HG03575 (cell line): Measurements from ENCODE around the gene PEBP1.

ENCODE experiments used
- ATAC-seq: cut with Tn5 transposase; IDR thresholded peaks from one replicate; pipeline ENCODE4 v1.9.1; 2021; ENCODE audit not compliant: unreplicated experiment, insufficient number of reproducible peaks, low FRiP score; ENCODE audit errors: extremely low read depth

The PEBP1 gene

DNA sequence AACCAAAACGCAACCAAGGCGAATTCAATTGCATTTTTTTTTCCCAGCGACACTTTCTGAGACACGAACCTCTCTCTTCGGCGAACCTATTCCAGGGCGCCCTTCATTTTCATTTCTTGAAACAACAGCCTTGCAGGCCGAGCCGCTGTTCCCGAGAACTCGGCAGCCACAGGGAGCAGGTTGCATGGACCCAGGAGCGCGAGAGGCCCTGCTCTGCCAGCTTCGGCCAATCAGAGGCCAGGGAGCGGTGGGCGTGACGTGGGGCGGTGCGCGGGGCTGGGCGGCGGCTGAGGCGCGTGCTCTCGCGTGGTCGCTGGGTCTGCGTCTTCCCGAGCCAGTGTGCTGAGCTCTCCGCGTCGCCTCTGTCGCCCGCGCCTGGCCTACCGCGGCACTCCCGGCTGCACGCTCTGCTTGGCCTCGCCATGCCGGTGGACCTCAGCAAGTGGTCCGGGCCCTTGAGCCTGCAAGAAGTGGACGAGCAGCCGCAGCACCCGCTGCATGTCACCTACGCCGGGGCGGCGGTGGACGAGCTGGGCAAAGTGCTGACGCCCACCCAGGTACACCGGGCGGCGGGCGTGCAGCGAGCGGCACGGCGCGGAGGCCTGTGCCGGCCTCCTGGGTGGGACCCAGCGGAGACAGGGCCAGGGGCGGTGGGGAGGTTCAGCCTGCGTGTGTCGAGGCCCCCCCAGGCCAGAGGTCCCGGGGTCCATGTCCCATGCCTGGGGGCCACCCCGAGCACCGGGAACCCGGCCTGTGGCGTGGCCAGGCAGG is at the start of gene PEBP1:
PEBP1 (plus strand) TSS at position 337 of the 771 bp plus-strand sequence; CDS start at position 423, 86 bp downstream.
- no peak for ATAC-seq

DNA sequence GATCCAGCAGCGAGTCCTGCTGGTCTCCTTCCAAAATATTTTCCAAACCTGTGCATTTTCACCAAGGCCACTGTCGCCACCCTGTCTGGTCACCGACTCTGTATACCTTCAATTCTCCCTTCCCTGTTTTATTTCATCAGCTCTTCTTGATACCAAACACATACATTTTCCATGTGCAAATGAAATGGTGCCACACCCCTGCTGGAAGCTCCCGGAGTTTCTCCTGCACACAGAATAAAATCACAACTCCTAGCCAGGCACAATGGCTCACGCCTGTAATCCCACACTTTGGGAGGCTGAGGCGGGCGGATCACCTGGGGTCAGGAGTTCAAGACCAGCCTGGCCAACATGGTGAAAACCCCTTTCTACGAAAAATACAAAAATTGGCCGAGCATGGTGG is 46.1 kb upstream of the PEBP1 start:
- ATAC-seq: no peak

DNA sequence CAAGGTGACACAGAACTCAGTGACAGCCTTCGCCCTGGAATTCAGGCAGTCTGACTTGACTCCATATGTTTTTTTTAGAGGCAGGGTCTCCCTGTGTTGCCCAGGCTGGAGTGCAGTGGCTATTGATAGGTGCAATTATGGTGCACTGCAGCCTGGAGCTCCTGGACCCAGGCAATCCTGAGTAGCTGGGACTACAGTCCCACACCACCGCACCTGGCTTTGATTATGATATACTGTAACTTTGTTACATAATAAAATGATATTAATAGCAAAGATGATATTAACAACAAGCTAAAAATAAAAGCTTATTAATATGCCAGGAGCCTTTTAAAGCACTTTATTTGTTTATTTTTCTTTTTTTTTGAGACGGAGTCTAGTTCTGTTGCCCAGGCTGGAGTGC is 41.9 kb upstream of the PEBP1 start:
- no peak for ATAC-seq

DNA sequence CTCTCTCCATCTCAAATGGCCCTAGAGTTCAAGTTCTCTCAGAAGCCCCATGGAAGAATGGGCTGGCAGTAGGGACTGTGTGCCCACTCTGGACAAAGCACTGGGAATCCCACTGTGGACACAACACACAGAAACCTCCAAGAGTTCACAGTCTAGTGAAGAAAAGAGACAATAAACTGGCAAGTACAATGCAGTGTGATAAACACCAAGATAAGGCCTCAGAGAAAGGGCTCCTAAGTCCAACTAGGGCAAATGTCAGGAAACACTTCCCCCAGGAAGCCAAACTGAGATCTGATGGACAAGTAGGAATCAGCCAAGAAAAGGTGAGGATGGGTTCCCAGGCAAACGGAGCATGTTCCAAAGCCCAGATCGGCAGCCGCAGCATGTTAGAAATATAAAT is 37.5 kb upstream of the PEBP1 start:
- no peak for ATAC-seq

DNA sequence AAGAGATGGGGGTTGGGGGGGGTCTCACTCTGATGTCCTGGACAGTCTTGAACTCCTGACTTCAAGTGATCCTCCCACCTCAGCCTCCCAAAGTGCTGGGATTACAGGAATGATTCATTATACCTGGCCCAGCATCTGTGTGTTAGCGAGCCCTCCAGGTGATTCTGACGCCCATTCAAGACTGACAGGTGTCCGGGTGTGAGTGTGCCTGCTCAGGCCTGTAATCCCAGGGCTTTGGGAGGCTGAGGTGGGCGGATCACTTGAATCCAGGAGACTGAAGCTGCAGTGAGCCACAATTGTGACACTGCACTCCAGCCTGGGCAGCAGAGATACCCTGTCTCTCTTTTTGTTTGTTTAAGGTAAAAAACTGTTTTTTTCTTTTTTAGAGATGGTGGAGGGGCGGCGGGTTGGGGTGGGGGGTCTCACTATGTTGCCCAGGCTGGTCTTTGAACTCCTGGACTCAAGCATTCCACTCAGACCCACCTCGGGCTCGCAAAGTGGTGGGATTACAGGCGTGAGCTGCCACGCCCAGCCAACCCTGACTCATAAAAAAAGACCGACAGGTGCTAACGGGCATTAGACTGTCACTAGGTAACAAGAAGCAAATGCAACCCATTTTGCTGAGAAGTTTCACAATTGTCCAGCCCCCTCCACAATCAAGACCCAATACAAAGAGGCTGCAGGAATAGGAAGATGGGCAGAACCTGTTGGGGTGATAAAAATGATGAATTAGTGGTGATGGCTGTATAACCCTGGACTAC is 36.8 kb upstream of the PEBP1 start:
- no peak for ATAC-seq

DNA sequence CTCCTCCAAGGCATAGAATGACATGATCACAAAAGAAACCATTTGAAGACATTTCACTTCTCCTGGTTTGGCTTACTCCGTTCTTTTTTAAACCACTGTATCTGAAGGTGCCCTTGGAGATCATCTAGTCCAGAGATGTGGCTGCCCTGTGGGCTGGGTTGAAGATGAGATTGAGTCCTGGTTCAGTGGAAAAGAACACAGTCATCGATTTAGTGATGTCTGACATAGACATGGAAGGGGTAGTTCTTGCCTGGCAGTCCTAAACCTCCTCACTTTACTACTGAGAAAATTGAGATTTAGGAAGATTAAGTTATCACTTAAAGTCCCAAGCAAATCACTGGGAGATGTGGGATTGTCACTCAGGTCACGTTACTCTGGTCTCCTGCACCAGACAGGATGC is 34.9 kb upstream of the PEBP1 start:
- no peak for ATAC-seq

DNA sequence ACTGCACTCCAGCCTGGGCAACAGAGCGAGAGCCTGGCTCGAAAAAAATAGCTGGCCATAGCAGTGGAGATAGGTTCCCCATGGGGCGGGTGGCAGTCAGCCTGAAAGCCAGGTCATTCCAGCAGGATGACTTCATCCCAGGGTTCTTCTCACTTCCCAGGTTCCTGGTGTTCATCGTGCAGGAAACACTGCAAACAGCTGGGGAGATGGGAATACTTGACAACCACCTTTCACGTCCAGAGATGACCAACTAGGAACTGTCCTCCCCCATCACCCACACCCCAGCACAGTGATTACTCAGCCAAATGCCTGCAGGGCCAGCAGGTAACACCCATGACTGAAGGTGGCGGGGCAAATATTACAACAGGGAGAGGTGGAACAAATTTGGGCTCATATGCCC is 33.9 kb upstream of the PEBP1 start:
- no peak for ATAC-seq

DNA sequence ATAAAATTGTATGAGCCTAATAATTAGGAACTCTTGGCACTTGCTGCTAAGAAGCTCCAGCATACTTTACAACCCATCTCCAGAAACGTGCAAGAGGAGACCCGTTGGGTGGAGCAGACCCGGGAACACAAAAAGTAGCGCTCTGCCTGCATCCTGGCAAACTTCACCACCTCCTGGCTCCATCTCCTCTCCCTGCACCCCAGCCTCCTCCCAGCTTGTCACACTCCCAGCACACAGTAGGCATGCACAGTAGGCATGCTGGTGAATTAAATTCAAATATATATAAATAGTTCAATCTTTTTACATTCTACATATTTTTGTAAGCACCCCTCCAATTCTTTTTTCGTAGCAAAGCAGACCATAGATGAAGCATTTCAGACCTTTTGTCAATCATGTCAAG is 33.3 kb upstream of the PEBP1 start:
- no peak for ATAC-seq

DNA sequence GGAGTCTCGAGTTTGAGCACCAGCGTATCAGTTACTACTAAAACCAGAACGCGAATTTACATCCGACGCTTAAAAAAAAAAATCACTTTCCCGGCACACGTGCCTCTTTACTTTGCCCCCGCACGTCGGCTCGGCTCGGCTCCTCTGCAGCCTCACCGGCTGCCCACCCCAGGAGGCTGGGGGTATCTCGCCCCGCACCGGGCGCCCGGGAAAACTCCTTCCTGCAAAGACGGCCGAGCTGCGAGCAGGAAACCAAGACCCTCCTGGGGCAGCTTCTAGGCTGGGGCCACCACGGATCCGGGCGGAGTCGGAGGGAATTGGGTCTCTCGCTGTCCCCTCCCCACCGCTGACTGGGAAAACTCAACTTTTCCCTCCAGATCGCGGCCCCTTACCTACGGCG is 32.7 kb upstream of the PEBP1 start:
- ATAC-seq: no peak

DNA sequence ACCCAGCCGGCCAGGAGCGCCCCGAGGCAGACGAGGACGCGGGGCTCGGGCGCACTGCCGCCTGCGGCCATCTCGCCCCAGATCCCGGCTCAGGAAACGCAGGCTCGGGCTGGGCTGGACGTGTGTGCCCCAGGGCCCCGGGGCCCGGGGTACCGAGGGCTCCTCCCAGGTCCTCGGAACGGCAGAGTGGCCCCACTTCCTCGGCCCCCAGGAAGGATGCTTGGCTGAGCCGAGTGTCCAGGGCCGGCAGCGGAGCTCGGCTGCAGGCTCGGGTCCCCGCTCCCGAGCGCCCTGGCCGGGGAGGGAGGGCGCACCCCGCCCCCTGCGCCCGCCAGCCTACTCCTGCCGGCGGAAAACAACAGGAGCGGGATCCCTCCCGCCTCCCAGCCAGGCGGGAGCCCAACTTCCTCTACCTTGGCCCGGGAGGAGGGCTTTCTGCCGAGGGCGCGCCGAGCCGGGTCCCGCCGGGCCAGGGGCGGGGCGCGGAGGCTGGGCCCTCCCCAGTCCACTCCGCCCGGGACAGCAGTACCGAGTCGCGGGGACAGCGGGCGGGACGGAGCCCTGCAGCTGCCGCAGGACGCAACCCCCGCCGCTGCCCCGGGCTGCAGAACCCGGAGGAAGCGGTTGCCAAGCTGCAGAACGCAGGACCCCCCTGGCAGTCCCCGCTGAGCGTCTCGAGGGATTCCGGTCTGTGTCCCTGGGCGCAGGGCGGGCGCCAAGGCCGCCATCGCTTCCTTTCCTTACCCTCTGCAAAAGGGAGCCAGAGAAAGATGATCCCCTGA is 32.1 kb upstream of the PEBP1 start, which contains the start of gene VSIG10:
VSIG10 (minus strand) TSS at position 411 of the 782 bp plus-strand sequence; CDS start at position 71, 340 bp downstream.
- no peak for ATAC-seq

DNA sequence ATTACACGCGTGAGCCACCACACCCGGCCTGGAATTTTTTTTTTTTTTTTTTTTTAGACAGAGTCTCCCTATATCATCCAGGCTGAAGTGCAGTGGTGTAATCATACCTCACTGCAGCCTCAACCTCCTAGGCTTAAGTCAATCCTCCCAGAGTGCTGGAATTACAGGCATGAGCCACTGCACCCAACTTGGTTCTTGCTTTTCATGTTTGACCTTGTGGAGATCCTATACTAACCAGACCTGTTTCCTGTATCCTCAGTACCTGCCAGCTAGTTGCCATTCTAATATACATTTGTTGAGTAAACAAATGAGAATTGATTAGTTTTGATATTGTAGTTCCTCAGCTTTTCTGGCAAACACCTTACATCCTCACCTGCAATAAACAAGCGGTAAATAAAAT is 28.9 kb upstream of the PEBP1 start:
- ATAC-seq: no peak

DNA sequence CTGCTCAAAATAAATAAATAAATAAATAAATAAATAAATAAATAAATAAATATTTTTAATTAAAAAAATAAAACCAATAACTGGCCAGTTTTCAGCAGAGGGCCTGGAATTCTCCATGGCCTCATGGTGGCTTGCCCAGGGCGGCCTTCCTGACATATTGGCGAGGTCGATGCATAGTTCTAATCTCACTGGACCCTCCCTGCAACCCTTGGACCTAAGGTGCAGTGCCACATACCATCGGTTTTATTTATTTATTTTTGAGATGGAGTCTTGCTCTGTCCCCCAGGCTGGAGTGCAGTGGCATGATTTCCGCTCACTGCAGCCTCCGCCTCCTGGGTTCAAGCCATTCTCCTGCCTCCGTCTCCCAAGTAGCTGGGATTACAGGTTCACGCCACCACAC is 28.2 kb upstream of the PEBP1 start:
- no peak for ATAC-seq

DNA sequence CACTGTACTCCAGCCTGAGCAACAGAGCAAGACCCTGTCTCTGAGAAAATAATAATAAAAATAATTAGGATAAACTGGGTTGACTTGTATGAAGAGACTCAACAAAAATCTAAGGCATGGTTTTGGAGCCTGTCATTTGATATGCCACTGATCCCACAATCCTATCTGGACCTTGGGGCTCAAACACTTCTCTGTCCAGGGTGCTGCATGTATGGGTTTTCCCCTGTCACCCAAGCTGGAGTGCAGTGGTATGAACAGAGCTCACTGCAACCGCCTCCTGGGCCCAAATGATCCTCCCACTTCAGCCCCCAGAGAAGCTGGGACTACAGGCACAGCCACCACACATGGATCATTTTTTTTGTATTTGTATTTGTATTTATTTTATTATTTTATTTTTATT is 26.8 kb upstream of the PEBP1 start:
- ATAC-seq: no peak

DNA sequence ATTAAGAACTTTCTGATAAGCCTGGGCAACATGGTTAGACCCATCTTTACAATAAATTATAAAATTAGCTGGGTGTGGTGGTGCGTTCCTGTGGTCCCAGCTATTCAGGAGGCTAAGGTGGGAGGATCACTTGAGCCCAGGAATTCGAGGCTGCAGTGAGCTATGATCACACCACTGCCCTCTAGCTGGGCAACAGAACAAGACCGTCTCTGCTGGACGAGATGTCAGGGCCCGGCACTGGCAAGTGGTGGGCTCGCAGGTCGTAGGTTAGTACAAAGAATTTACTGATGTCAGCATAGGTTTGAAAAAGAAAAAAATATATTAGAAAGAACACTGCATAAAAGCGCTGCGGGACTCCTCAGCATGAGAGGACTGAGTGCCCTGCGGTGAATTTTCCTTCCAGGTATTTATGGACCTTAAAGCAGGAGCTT is 16.5 kb upstream of the PEBP1 start:
- no peak for ATAC-seq

DNA sequence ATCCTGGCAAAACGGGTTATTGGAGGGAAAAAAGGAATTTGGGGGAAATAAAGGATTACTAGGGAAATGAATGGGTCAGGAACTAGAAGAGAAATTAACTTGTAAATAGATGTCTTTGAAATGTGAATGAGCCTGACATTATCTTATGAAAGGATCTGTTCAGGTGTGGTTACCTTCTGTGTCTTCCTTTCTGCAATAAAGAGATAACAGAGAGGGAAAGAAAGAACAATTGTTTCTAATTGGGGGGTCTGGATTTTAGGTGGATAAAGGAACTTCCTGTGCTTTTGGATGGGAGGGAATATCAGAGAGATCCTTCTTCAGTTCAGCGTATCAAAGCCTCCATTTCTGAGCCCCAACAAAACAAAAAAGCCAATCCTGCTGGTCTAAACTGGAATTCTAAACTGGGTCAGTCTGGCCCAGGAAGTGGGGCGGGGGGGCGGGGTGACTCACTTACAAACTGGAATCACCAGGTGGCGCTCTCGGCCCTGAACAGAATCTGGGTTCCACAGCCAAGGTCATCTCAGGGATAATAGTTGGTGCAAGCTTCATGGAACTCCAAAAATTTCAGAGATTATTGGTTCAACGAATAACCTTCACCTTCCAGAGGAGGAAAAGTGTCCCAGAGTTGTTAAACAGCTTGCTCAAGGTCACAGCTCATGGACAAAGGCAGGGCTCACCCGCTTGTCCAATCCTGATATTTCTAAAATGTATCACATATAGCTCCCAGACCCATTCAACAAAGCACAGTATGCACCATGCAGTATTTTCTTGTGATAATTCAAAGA is 15.2 kb upstream of the PEBP1 start:
- ATAC-seq: no peak

DNA sequence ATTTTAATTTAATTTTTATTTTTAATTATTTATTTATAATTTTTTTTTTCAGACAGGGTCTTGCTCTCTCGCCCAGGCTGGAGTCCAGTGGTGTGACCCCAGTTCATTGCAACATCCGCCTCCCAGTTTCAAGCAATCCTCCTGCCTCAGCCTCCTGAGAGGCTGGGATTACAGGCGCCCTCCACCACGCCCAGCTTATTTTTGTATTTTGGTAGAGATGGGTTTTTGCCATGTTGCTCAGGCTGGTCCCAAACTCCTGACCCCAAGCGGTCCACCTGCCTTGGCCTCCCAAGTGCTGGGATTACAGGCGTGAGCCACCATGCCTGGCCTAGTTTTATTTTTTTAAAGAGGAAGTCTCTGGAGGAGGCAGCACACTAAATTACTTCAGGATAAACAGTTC is 13.7 kb upstream of the PEBP1 start:
- no peak for ATAC-seq

DNA sequence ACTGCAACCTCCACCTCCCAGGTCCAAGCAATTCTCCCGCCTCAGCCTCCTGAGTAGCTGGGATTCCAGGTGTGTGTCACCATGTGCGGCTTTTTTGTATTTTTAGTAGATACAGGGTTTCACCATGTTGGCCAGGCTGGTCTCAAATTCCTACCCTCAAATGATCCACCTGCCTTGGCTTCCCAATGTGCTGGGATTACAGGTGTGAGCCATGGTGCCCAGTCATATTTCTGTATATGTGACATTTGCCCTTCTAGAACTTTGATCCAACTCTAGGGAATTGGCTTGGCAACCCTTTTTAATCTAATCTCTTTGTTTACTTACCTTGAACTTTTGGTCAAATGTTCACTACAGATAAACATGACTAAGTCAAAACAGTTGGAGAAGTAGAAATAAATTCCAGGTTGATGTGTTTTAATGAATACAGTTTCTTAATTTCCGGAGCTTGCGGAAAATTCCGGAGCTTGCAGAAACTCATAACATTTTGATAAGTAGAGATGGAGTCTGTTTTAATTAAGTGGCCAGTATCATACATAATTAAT is 11.5 kb upstream of the PEBP1 start:
- ATAC-seq: no peak

DNA sequence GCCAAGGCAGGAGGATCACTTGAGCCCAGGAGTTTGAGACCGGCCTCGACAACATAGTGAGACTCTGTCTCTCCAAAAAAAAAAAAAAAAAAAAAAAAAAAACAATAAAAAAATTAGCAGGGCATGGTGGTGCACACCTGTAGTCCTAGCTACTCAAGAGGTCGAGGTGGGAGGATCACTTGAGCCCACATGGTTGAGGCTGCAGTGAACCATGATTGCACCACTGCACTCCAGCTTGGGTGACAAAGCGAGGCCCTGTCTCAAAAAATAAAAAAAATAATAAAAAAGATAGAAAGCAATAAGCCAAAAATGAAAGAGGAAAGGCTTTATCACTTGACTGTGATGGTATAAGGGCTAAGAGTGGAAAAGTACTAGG is 10.2 kb upstream of the PEBP1 start:
- ATAC-seq: no peak
